Vagina (tissue), 2 donors: ENCODE measurements around the gene SBF2. TPM values are rescaled to one million over a fixed set of nuclear protein-coding genes. Genes with fewer than 3 reads are reported as not detected.

Experiments used
- DNase-seq, 2 donors: peaks; one replicate each; pipeline ENCODE4 v3.0.0-alpha.2; 2017; ENCODE audit errors: extremely low spot score in 2 of 2
- H3K27ac ChIP-seq: fragments of 200-600 bp; sonication (generic); one replicate; pipeline ENCODE4 v1.5.1; 2019
- H3K27me3 ChIP-seq: fragments of 200-600 bp; sonication (generic); one replicate; pipeline ENCODE4 v1.5.1; 2019
- H3K36me3 ChIP-seq, 2 donors: fragments of 200-600 bp; sonication (generic); one replicate each; pipeline ENCODE4 v1.5.1; 2017 to 2019
- H3K4me1 ChIP-seq: fragments of 200-600 bp; sonication (generic); one replicate; pipeline ENCODE4 v1.5.1; 2019
- H3K4me3 ChIP-seq, 2 donors: fragments of 200-600 bp; sonication (generic); 1 replicate in 1 of 2; 2 replicates in 1 of 2; pipeline ENCODE4 v1.5.1; 2016 to 2019
- H3K9me3 ChIP-seq: fragments of 200-600 bp; sonication (generic); one replicate; pipeline ENCODE4 v1.5.1; 2019
- POLR2A ChIP-seq, 2 donors: fragments of 450-650 bp; IDR thresholded peaks; one replicate each; pipeline ENCODE4 v1.6.1; 2017; ENCODE audit warnings: antibody characterized with exemption in 2 of 2, mild to moderate bottlenecking in 2 of 2, moderate library complexity in 2 of 2
- POLR2AphosphoS5 ChIP-seq, 2 donors: sonication (generic); formaldehyde crosslinking; IDR thresholded peaks; one replicate each; pipeline ENCODE4 v1.9.0; 2017; ENCODE audit warnings: antibody characterized with exemption in 2 of 2, mild to moderate bottlenecking in 2 of 2, low read depth in 1 of 2; ENCODE audit not compliant: insufficient read depth in 1 of 2
- intact Hi-C: fragments of 100-400 bp; cut with DNase I; formaldehyde crosslinking; loops from one replicate; pipeline ENCODE4 v1.15.1; 2023
- total RNA-seq: library from RNA; depleted of rRNA; stranded (reverse); fragments of >200 nt; gene quantifications from one replicate; pipeline ENCODE4 v1.2.3, GENCODE V29; 2016
- TF ChIP-seq, protein P1 (sequence below), 3 experiments: fragments of 450-650 bp in 2 of 3; fragments of 200-600 bp in 1 of 3; sonication (generic) in 1 of 3; IDR thresholded peaks; one replicate each; pipeline ENCODE4 v1.5.1; 2017 to 2019; ENCODE audit warnings: antibody characterized with exemption in 3 of 3, mild to moderate bottlenecking in 2 of 3, moderate library complexity in 2 of 3

SBF2 gene
- total RNA-seq, 1 donor from 2014 or later, result 69.5 TPM

DNA sequence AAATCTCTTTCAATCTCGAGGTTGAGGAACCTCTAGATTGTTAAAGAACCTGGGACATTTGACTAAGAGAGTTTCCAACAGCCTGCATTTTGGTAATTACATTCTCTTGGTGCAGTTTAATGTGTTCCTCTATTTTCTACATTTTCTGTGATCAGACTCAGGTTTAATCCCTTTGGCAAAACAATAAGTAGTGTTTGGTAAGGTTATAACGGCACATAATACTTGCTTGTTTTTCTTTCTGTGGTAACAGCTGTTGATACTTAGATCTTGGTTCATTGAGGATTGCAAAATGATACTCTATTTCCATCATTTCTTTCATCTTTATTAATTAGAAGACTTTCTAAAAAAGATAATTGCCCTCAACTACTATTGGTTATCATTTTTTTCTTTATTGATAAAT, 271.3 kb downstream of the SBF2 start:
- TF ChIP-seq POLR2A (IDR thresholded peaks at IDR 0.05), result no peak
- no peak for TF ChIP-seq POLR2AphosphoS5 (IDR thresholded peaks at IDR 0.05; ENCODE audit: insufficient read depth in 1 of 2, low read depth in 1 of 2)
- TF ChIP-seq, protein P1, sequence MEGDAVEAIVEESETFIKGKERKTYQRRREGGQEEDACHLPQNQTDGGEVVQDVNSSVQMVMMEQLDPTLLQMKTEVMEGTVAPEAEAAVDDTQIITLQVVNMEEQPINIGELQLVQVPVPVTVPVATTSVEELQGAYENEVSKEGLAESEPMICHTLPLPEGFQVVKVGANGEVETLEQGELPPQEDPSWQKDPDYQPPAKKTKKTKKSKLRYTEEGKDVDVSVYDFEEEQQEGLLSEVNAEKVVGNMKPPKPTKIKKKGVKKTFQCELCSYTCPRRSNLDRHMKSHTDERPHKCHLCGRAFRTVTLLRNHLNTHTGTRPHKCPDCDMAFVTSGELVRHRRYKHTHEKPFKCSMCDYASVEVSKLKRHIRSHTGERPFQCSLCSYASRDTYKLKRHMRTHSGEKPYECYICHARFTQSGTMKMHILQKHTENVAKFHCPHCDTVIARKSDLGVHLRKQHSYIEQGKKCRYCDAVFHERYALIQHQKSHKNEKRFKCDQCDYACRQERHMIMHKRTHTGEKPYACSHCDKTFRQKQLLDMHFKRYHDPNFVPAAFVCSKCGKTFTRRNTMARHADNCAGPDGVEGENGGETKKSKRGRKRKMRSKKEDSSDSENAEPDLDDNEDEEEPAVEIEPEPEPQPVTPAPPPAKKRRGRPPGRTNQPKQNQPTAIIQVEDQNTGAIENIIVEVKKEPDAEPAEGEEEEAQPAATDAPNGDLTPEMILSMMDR (IDR thresholded peaks at IDR 0.05), result no peak
- no peaks in the 10 kb centered on the region for H3K4me1 ChIP-seq
- no peaks in the 10 kb centered on the region for H3K27me3 ChIP-seq
- DNase-seq, result no peak
- H3K9me3 ChIP-seq, result no peaks in the 10 kb centered on the region
- H3K27ac ChIP-seq, result no peak overlapping the region
- H3K36me3 ChIP-seq, result no peaks in the 10 kb centered on the region
- intact Hi-C loops, result no loop called here
- H3K4me3 ChIP-seq, result no peak overlapping the region

DNA sequence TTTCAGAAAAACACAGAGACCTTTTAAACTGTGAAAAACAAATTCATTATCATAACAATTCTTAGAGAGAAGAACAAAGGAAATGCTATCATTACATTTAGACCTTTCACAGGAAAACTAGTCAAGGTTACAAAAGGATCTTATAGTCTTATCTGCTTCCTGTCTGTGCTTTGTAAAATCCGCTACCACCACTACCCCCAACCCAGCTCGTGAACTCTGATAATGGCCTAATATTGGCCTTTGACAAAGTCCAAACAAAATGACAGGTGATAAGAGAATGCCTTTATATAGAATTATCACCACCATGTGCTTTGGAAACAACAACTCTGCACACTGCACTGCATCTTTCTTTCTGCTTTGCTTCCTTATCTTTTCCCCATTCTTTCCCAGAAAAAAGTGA, 272.5 kb downstream of the SBF2 start:
- no peaks in the 10 kb centered on the region for H3K27me3 ChIP-seq
- no peak overlapping the region for H3K27ac ChIP-seq
- H3K4me3 ChIP-seq, result no peak overlapping the region
- no peaks in the 10 kb centered on the region for H3K36me3 ChIP-seq
- H3K9me3 ChIP-seq, result no peaks in the 10 kb centered on the region
- no peak for DNase-seq
- no peak for TF ChIP-seq POLR2A (IDR thresholded peaks at IDR 0.05)
- intact Hi-C loops, result no loop called here
- H3K4me1 ChIP-seq, result no peaks in the 10 kb centered on the region

DNA sequence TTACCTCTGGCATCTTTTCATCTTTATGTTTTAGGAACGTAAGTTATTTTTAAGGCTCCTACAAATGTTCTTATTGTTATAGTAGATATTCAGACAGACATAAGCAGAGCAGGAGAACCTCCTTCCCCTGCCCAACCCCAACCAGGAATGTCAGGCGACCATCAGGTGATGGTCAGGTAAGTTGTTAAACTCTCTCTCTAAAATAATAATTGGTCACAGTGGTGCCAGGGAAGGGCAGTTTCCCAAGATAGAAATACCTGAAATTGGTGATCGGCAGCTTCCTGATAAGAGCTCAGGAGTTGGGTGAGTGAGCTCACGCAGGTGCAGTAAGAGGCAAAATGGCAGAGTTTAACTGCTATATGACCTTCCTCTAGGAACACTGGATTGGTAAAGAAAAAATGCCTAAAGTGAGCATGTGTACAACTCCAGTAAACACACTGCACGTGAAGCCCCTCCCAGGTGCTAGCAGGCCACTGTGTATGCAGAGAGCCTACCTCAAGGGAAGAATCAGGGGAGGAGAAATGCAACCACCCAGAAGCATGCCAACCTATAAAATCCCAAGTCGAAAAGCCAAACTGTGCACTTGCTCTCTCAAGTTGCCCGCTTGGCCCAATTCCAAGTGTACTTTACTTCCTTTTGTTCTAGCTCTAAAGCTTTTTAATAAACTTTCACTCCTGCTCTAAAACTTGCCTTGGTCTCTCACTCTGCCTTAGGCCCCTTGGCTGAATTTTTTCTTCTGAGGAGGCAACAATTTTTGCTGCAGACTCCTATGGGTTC, 273.9 kb downstream of the SBF2 start:
- Histone ChIP-seq H3K36me3 (no peaks in the 10 kb centered on the region), H3K4me3 (no peak overlapping the region), H3K27ac (no peak overlapping the region), H3K9me3 (no peaks in the 10 kb centered on the region), H3K4me1 (no peaks in the 10 kb centered on the region), H3K27me3 (no peaks in the 10 kb centered on the region)
- no peak for DNase-seq
- TF ChIP-seq, protein P1 (IDR thresholded peaks at IDR 0.05), result no peak
- TF ChIP-seq POLR2AphosphoS5 (IDR thresholded peaks at IDR 0.05; ENCODE audit: insufficient read depth in 1 of 2, low read depth in 1 of 2), result no peak
- no peak for TF ChIP-seq POLR2A (IDR thresholded peaks at IDR 0.05)
- intact Hi-C loops, result no loop called here

DNA sequence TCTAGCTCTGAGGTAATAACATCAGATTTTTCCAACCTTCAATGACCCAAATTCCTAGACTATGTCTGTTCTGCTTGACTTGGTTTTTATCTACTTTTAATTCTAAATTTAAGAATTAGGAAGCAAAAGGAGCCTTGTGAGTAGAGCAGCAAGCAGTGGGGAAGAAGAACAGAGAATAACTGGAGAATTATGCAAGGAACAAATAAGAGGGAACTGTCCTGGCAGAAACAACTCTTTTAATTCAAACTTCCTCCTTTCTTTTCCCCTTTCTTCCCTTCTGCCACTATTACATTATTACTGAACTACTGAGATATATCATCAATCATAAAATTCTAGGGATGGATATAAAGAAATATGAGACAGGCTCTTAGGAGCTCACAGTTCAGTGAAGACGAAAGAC, 276.1 kb downstream of the SBF2 start:
- TF ChIP-seq, protein P1 (IDR thresholded peaks at IDR 0.05), result no peak
- TF ChIP-seq POLR2AphosphoS5 (IDR thresholded peaks at IDR 0.05; ENCODE audit: insufficient read depth in 1 of 2, low read depth in 1 of 2) (no peak), POLR2A (IDR thresholded peaks at IDR 0.05) (no peak)
- intact Hi-C loops, result no loop called here
- H3K4me3 ChIP-seq, result no peak overlapping the region

DNA sequence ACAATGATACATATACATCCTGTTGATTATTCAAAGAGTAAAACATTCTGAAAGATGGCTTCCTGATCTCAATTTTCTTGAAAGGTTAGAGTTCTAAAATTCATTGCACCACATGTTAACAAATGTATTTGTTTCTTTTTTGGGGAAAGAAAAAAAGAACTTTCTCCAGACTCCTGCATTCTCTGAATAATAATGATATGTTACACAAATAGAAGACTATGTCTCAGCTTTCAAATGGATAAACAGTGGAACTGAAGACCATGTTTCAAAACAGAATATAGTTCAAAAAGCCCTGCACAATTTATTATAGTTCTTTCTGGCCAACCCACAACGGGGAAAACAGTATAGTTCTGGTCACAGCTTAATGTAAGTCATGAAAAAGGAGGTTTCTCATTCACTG, 277.0 kb downstream of the SBF2 start:
- no peaks in the 10 kb centered on the region for H3K9me3 ChIP-seq
- no peaks in the 10 kb centered on the region for H3K27me3 ChIP-seq
- H3K4me3 ChIP-seq, result no peak overlapping the region
- intact Hi-C loops, result no loop called here
- no peaks in the 10 kb centered on the region for H3K4me1 ChIP-seq
- no peaks in the 10 kb centered on the region for H3K36me3 ChIP-seq
- TF ChIP-seq POLR2AphosphoS5 (IDR thresholded peaks at IDR 0.05; ENCODE audit: insufficient read depth in 1 of 2, low read depth in 1 of 2) (no peak), POLR2A (IDR thresholded peaks at IDR 0.05) (no peak)
- TF ChIP-seq, protein P1 (IDR thresholded peaks at IDR 0.05), result no peak
- no peak for DNase-seq
- H3K27ac ChIP-seq, result no peak overlapping the region

More for the DNA sequence above, 276.1 kb downstream of the SBF2 start:
- Histone ChIP-seq H3K27me3 (no peaks in the 10 kb centered on the region), H3K4me1 (no peaks in the 10 kb centered on the region), H3K36me3 (no peaks in the 10 kb centered on the region), H3K9me3 (no peaks in the 10 kb centered on the region), H3K27ac (no peak overlapping the region)
- no peak for DNase-seq
